Hepatocyte (in vitro differentiated cells): ENCODE results near the gene ATXN10.

ENCODE experiments used
- CTCF ChIP-seq: fragments of 200-600 bp; sonication (generic); IDR thresholded peaks from 2 replicates; pipeline ENCODE4 v1.5.1; 2016; ENCODE audit warnings: antibody characterized with exemption, mild to moderate bottlenecking; ENCODE audit not compliant: poor library complexity
- EZH2 ChIP-seq: fragments of 200-600 bp; sonication (generic); IDR thresholded peaks from 2 replicates; pipeline ENCODE4 v1.6.1; 2016; ENCODE audit warnings: antibody characterized with exemption, mild to moderate bottlenecking, borderline replicate concordance
- EZH2phosphoT487 ChIP-seq: fragments of 200-600 bp; sonication (generic); IDR thresholded peaks from one replicate; pipeline ENCODE4 v1.6.1; 2018; ENCODE audit warnings: antibody characterized with exemption, mild to moderate bottlenecking, low read depth, moderate library complexity; ENCODE audit not compliant: unreplicated experiment, severe bottlenecking

- TF ChIP-seq CTCF (no peak), EZH2 (no peak), EZH2phosphoT487 (no peak)
Measured at GRCh38 chr22:45819305-45819704, 147.7 kb downstream of the ATXN10 start.
